ENCODE results near the gene FAM120B.

DNA sequence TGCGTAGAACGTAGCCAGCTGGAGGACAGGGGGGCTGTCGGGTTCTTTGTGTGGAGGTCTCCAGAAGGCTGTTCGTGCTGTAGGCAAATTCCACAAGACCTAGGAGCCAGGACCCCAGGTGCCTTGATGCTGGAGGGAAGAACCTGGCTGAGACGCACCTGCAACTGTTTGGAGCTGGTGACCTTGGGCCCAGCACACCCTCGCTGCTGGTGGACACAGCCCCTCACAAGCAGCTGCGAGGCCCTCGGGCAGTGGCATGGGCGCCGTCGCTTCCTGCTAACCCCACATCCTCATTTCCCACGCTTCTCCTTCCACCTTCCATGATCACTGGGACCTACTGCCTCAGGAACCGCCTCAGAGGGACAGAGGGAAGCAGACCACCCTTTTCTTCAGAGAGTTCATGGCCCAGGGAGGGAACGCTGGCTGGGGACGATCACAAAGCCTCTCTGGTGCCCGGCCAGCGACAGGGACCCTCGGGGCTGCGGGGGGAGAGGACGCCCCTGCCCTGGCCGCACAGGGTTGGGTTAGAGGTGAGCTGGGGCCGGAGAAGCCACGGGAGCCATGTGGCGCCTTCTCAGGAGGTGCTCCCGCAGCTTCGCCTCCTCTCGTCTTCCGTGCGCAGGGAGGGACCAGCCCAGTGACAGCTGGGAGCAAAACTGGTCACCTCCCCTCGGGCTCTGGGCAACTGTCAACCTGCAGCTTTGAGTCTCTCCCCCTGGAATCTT is 34.1 kb upstream of the FAM120B start:
- TF ChIP-seq CTCF (IDR thresholded peaks at IDR 0.05; ENCODE audit: low read depth, low read length, poor library complexity, severe bottlenecking) (no peak), EZH2phosphoT487 (IDR thresholded peaks at IDR 0.05; ENCODE audit: borderline replicate concordance, low read length) (no peak)
